Panc1 (cell line): ENCODE data around the gene SNX6. TPM values are rescaled to one million over a fixed set of nuclear protein-coding genes. Genes with fewer than 3 reads are reported as not detected.

Source experiments
- ATAC-seq: fragments of 200-7000 bp; cut with Tn5 transposase; 2 replicates; pipeline ENCODE4 v1.9.1; 2020; ENCODE audit warnings: mild to moderate bottlenecking, moderate library complexity
- BruUV-seq: library from RNA; stranded (reverse); fragments of 400-500 nt; replicated peaks from 2 replicates; lab custom pipeline; 2021; lab: Mats Ljungman, UMichigan
- CTCF ChIA-PET: fragments of 300-600 bp; sonication (Branson Sonifier 250); formaldehyde crosslinking; loops from one replicate; lab custom pipeline; 2022; ENCODE audit warnings: antibody characterized with exemption; lab: Charles Lee
- POLR2A ChIA-PET: fragments of 300-600 bp; sonication (Branson Sonifier 250); formaldehyde crosslinking; loops from one replicate; lab custom pipeline; 2022; ENCODE audit warnings: antibody characterized with exemption; lab: Charles Lee
- DNase-seq: peaks from one replicate; pipeline ENCODE4 v3.0.0-alpha.2; 2010; ENCODE audit warnings: low read depth, low spot score
- H3K27ac ChIP-seq: 2 replicates; pipeline ENCODE4 v1.5.1; 2011; ENCODE audit warnings: mild to moderate bottlenecking, low read length, inconsistent platforms
- H3K27me3 ChIP-seq: fragments of 200-500 bp; sonication (Bioruptor generic); 2 replicates; pipeline ENCODE4 v1.6.0; 2014; ENCODE audit warnings: low read length, inconsistent platforms; ENCODE audit not compliant: control insufficient read depth, insufficient read depth
- H3K36me3 ChIP-seq: fragments of 200-500 bp; sonication (Bioruptor generic); 2 replicates; pipeline ENCODE4 v1.5.1; 2014; ENCODE audit warnings: inconsistent platforms, mild to moderate bottlenecking, low read length, moderate library complexity; ENCODE audit not compliant: control insufficient read depth, insufficient read depth
- H3K4me1 ChIP-seq: 2 replicates; pipeline ENCODE4 v1.5.1; 2011; ENCODE audit warnings: inconsistent platforms, mild to moderate bottlenecking, low read length, moderate library complexity; ENCODE audit not compliant: control insufficient read depth, insufficient read depth
- H3K4me3 ChIP-seq, 2 experiments: 2 replicates each; pipeline ENCODE4 v1.5.1; 2011 to 2012; ENCODE audit warnings: low read depth in 2 of 2, low read length in 2 of 2, mild to moderate bottlenecking in 2 of 2, inconsistent platforms in 1 of 2, moderate library complexity in 1 of 2
- H3K9me3 ChIP-seq: fragments of 200-500 bp; sonication (Bioruptor generic); 2 replicates; pipeline ENCODE4 v1.5.1; 2014; ENCODE audit warnings: low read depth, mild to moderate bottlenecking, inconsistent platforms, low read length, moderate library complexity; ENCODE audit not compliant: control insufficient read depth, insufficient read depth
- POLR2AphosphoS5 ChIP-seq: IDR thresholded peaks from 2 replicates; pipeline ENCODE4 v1.6.1; 2012; ENCODE audit warnings: mild to moderate bottlenecking, low read depth, low read length, moderate library complexity
- SIN3A ChIP-seq: IDR thresholded peaks from 2 replicates; pipeline ENCODE4 v1.6.1; 2012; ENCODE audit warnings: low read depth, mild to moderate bottlenecking, low read length, moderate library complexity, borderline replicate concordance; ENCODE audit not compliant: insufficient read depth
- TCF7L2 ChIP-seq: IDR thresholded peaks from 2 replicates; pipeline ENCODE4 v1.6.1; 2011; ENCODE audit warnings: mild to moderate bottlenecking, low read depth, low read length, inconsistent platforms
- in situ Hi-C: cut with HindIII; loops from 2 replicates; pipeline ENCODE4 v1.10.0; 2016; ENCODE audit warnings: low sequenced_read_pairs, low pct_unique_long_range_greater_than_20kb
- intact Hi-C: fragments of 100-400 bp; cut with micrococcal nuclease; formaldehyde crosslinking; loops from one replicate; pipeline ENCODE4 v1.10.0; 2022; ENCODE audit not compliant: unreplicated experiment
- total RNA-seq: library from RNA; stranded (reverse); gene quantifications from one replicate; pipeline ENCODE4 v1.2.1, GENCODE V29; 2021; ENCODE audit not compliant: unreplicated experiment
- TF ChIP-seq, protein P1 (sequence below), 2 experiments: IDR thresholded peaks; 2 replicates each; pipeline ENCODE4 v1.6.1; 2011 to 2012; ENCODE audit warnings: low read depth in 2 of 2, control low read depth in 1 of 2, low read length in 1 of 2, mild to moderate bottlenecking in 1 of 2, moderate library complexity in 1 of 2; ENCODE audit not compliant: insufficient read depth in 1 of 2
- TF ChIP-seq, protein P2 (sequence below): fragments of 450-650 bp; IDR thresholded peaks from 2 replicates; pipeline ENCODE4 v1.5.1; 2017; ENCODE audit warnings: mild to moderate bottlenecking

SNX6 gene
- total RNA-seq, 1 experiment from 2014 or later = 50.9 TPM

DNA sequence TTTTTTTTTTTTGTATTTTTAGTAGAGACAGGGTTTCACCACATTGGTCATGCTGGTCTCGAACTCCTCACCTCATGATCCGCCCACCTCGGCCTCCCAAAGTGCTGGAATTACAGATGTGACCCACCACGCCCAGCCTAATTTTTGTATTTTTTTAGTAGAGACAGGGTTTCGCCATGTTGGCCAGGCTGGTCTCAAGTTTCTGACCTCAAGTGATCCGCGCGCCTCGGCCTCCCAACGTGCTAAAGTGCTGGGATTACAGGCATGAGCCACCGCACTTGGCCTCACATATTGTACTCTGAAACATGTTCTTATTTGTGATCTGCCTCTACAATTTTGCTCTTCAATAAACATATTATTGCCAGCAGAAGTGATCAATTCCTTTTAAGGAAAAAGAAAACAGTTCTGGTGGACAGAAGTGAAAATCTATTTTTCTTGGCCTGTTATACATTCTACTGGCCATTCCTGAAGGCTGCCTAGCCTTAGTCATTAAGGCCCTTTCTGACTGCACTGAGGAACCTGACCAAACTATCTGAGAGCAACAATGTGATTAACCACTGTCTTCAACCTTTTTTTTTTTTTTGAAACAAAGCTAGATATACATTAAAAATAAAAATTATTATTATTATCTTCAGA, 36.1 kb downstream of the SNX6 start:
- POLR2A ChIA-PET = no interaction called here
- BruUV-seq = no TSS peak
- in situ Hi-C loops = no loop called here
- ATAC-seq (no peak), DNase-seq (no peak)
- intact Hi-C loops = no loop called here
- Histone ChIP-seq H3K9me3 (no peaks in the 10 kb centered on the region), H3K27ac (no peak overlapping the region), H3K36me3 (peaks cover 23% of the 10 kb centered on the region), H3K4me1 (no peaks in the 10 kb centered on the region), H3K4me3 (no peak overlapping the region), H3K27me3 (no peaks in the 10 kb centered on the region)
- CTCF ChIA-PET = no interaction called here
- TF ChIP-seq TCF7L2 = no peak
- TF ChIP-seq POLR2AphosphoS5 = no peak
- TF ChIP-seq, protein P1, sequence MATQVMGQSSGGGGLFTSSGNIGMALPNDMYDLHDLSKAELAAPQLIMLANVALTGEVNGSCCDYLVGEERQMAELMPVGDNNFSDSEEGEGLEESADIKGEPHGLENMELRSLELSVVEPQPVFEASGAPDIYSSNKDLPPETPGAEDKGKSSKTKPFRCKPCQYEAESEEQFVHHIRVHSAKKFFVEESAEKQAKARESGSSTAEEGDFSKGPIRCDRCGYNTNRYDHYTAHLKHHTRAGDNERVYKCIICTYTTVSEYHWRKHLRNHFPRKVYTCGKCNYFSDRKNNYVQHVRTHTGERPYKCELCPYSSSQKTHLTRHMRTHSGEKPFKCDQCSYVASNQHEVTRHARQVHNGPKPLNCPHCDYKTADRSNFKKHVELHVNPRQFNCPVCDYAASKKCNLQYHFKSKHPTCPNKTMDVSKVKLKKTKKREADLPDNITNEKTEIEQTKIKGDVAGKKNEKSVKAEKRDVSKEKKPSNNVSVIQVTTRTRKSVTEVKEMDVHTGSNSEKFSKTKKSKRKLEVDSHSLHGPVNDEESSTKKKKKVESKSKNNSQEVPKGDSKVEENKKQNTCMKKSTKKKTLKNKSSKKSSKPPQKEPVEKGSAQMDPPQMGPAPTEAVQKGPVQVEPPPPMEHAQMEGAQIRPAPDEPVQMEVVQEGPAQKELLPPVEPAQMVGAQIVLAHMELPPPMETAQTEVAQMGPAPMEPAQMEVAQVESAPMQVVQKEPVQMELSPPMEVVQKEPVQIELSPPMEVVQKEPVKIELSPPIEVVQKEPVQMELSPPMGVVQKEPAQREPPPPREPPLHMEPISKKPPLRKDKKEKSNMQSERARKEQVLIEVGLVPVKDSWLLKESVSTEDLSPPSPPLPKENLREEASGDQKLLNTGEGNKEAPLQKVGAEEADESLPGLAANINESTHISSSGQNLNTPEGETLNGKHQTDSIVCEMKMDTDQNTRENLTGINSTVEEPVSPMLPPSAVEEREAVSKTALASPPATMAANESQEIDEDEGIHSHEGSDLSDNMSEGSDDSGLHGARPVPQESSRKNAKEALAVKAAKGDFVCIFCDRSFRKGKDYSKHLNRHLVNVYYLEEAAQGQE (IDR thresholded peaks at IDR 0.05; ENCODE audit: insufficient read depth in 1 of 2, low read depth in 2 of 2, low read length in 1 of 2) = no peak
- TF ChIP-seq, protein P2, sequence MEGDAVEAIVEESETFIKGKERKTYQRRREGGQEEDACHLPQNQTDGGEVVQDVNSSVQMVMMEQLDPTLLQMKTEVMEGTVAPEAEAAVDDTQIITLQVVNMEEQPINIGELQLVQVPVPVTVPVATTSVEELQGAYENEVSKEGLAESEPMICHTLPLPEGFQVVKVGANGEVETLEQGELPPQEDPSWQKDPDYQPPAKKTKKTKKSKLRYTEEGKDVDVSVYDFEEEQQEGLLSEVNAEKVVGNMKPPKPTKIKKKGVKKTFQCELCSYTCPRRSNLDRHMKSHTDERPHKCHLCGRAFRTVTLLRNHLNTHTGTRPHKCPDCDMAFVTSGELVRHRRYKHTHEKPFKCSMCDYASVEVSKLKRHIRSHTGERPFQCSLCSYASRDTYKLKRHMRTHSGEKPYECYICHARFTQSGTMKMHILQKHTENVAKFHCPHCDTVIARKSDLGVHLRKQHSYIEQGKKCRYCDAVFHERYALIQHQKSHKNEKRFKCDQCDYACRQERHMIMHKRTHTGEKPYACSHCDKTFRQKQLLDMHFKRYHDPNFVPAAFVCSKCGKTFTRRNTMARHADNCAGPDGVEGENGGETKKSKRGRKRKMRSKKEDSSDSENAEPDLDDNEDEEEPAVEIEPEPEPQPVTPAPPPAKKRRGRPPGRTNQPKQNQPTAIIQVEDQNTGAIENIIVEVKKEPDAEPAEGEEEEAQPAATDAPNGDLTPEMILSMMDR = no peak
- no peak for TF ChIP-seq SIN3A

- DNase-seq = no peak
- H3K36me3 ChIP-seq = peaks cover 19% of the 10 kb centered on the region
Observed at GRCh38 chr14:34592623-34593022, 37.3 kb downstream of the SNX6 start.

More at GRCh38 chr14:34592623-34593022, 37.3 kb downstream of the SNX6 start:
- POLR2A ChIA-PET = no interaction called here
- intact Hi-C loops = no loop called here
- no TSS peak for BruUV-seq
- H3K27me3 ChIP-seq = no peaks in the 10 kb centered on the region
- no peaks in the 10 kb centered on the region for H3K4me1 ChIP-seq
- H3K27ac ChIP-seq = no peak overlapping the region
- H3K4me3 ChIP-seq = no peak overlapping the region
- in situ Hi-C loops = no loop called here
- TF ChIP-seq, protein P2 = no peak
- TF ChIP-seq POLR2AphosphoS5 (no peak), SIN3A (no peak), TCF7L2 (no peak)
- TF ChIP-seq, protein P1 (IDR thresholded peaks at IDR 0.05; ENCODE audit: insufficient read depth in 1 of 2, low read depth in 2 of 2, low read length in 1 of 2) = no peak
- CTCF ChIA-PET = no interaction called here
- no peaks in the 10 kb centered on the region for H3K9me3 ChIP-seq
- no peak for ATAC-seq
